ENCODE measurements around the gene NDUFA11.

The NDUFA11 gene

GRCh38 chr19:5932609-5933262, 29.1 kb upstream of the NDUFA11 start:
- DNase-seq (ENCODE audit: low read depth in 2 of 2), result no peak

- DNase-seq (ENCODE audit: low read depth in 2 of 2), result no peak
Measured at GRCh38 chr19:5932146-5932545, 28.6 kb upstream of the NDUFA11 start.

- DNase-seq (ENCODE audit: low read depth in 2 of 2), result no peak
Measured at GRCh38 chr19:5931251-5931650, 27.7 kb upstream of the NDUFA11 start.

GRCh38 chr19:5929625-5930024, 26.0 kb upstream of the NDUFA11 start:
- DNase-seq (ENCODE audit: low read depth in 2 of 2), result no peak

- DNase-seq (ENCODE audit: low read depth in 2 of 2), result no peak
Measured at GRCh38 chr19:5929179-5929578, 25.6 kb upstream of the NDUFA11 start.

- DNase-seq (ENCODE audit: low read depth in 2 of 2), result no peak
Measured at GRCh38 chr19:5927441-5927821, 23.8 kb upstream of the NDUFA11 start.

GRCh38 chr19:5926641-5927440, 23.3 kb upstream of the NDUFA11 start:
- peak; percentile 87 to 88 for DNase-seq (ENCODE audit: low read depth in 2 of 2)

GRCh38 chr19:5925830-5926427, 22.3 kb upstream of the NDUFA11 start:
- DNase-seq (ENCODE audit: low read depth in 2 of 2), result no peak

- DNase-seq (ENCODE audit: low read depth in 2 of 2), result no peak
Measured at GRCh38 chr19:5923356-5923755, 19.8 kb upstream of the NDUFA11 start.

- DNase-seq (ENCODE audit: low read depth in 2 of 2), result no peak
Measured at GRCh38 chr19:5922161-5922545, 18.6 kb upstream of the NDUFA11 start.

- DNase-seq (ENCODE audit: low read depth in 2 of 2), result no peak
Measured at GRCh38 chr19:5921516-5922160, 18.0 kb upstream of the NDUFA11 start.

- no peak for DNase-seq (ENCODE audit: low read depth in 2 of 2)
Measured at GRCh38 chr19:5918463-5919079, 15.0 kb upstream of the NDUFA11 start.

GRCh38 chr19:5917431-5918107, 14.0 kb upstream of the NDUFA11 start:
- DNase-seq (ENCODE audit: low read depth in 2 of 2), result no peak

- no peak for DNase-seq (ENCODE audit: low read depth in 2 of 2)
Measured at GRCh38 chr19:5916181-5916708, 12.7 kb upstream of the NDUFA11 start.

GRCh38 chr19:5915782-5916165, 12.2 kb upstream of the NDUFA11 start:
- DNase-seq (ENCODE audit: low read depth in 2 of 2), result no peak

GRCh38 chr19:5914946-5915781, 11.6 kb upstream of the NDUFA11 start:
- DNase-seq (ENCODE audit: low read depth in 2 of 2), result no peak

- DNase-seq (ENCODE audit: low read depth in 2 of 2), result no peak
Measured at GRCh38 chr19:5914358-5914774, 10.8 kb upstream of the NDUFA11 start.

GRCh38 chr19:5913739-5914357, 10.3 kb upstream of the NDUFA11 start, which contains the start of gene CAPS:
TSS of gene CAPS (plus strand) at chr19:5914254. CDS start at chr19:5914407, 153 bp downstream.
- DNase-seq (ENCODE audit: low read depth in 2 of 2), result no peak

- no peak for DNase-seq (ENCODE audit: low read depth in 2 of 2)
Measured at GRCh38 chr19:5911366-5911765, 7.8 kb upstream of the NDUFA11 start.

- DNase-seq (ENCODE audit: low read depth in 2 of 2), result no peak
Measured at GRCh38 chr19:5910638-5910907, 7.0 kb upstream of the NDUFA11 start.

Data from fibroblast of skin of left biceps (primary cell).